Endothelial cell of umbilical vein (primary cell): ENCODE results near the gene ZFPM1. TPM values are rescaled to one million over a fixed set of nuclear protein-coding genes. Genes with fewer than 3 reads are reported as not detected.

Experiments
- BruUV-seq: library from RNA; stranded (reverse); fragments of 400-500 nt; replicated peaks from 2 replicates; lab custom pipeline; 2021; lab: Mats Ljungman, UMichigan
- CTCF ChIA-PET: fragments of 300-600, 350-600 bp; sonication (Branson Sonifier 250); formaldehyde crosslinking; loops from one replicate; lab custom pipeline; 2021; ENCODE audit warnings: antibody characterized with exemption, inconsistent platforms; lab: Charles Lee
- POLR2A ChIA-PET: fragments of 300-600, 350-600 bp; sonication (Branson Sonifier 250); formaldehyde crosslinking; loops from one replicate; lab custom pipeline; 2021; ENCODE audit warnings: antibody characterized with exemption, inconsistent platforms; lab: Charles Lee
- DNase-seq: peaks from one replicate; pipeline ENCODE4 v3.0.0-alpha.2; 2011; ENCODE audit warnings: low read depth, low spot score
- FAIRE-seq: peaks from 2 replicates; lab custom pipeline; 2011; peaks lifted over from hg19 to GRCh38; lab: Jason Lieb, UNC
- H2AFZ ChIP-seq: 2 replicates; pipeline ENCODE4 v1.6.0; 2012; ENCODE audit warnings: low read depth, low read length, control low read depth, inconsistent platforms
- H3K27ac ChIP-seq: 2 replicates; pipeline ENCODE4 v1.5.1; 2011; ENCODE audit warnings: low read depth, mild to moderate bottlenecking, control low read depth, low read length, moderate library complexity; ENCODE audit not compliant: insufficient read depth
- H3K27me3 ChIP-seq, 2 experiments: 2 replicates each; pipeline versions ENCODE4 v1.6.0 to v1.6.1; 2011; ENCODE audit warnings: low read length in 2 of 2, mixed read lengths in 1 of 2; ENCODE audit not compliant: control insufficient read depth in 2 of 2, insufficient read depth in 2 of 2
- H3K36me3 ChIP-seq, 2 experiments: 2 replicates in 1 of 2; 3 replicates in 1 of 2; pipeline ENCODE4 v1.5.1; 2011; ENCODE audit warnings: low read length in 2 of 2, mild to moderate bottlenecking in 1 of 2, moderate library complexity in 1 of 2; ENCODE audit not compliant: control insufficient read depth in 2 of 2, insufficient read depth in 2 of 2; ENCODE audit errors: extremely low read depth in 1 of 2
- H3K4me1 ChIP-seq: 3 replicates; pipeline ENCODE4 v1.5.1; 2011; ENCODE audit warnings: mild to moderate bottlenecking, low read length; ENCODE audit not compliant: control insufficient read depth, insufficient read depth; ENCODE audit errors: extremely low read depth
- H3K4me2 ChIP-seq: 2 replicates; pipeline ENCODE4 v1.6.1; 2011; ENCODE audit warnings: low read length, control low read depth, mixed read lengths; ENCODE audit not compliant: insufficient read depth
- H3K4me3 ChIP-seq, 3 experiments: fragments of 200-600 bp in 1 of 3; sonication (generic), shearing (Covaris generic) in 1 of 3; replicated peaks in 1 of 3; 2 replicates each; pipeline ENCODE4 v1.5.1; 2011 to 2016; ENCODE audit warnings: control low read depth in 3 of 3, low read length in 3 of 3, mild to moderate bottlenecking in 2 of 3, inconsistent platforms in 1 of 3, low read depth in 1 of 3, moderate library complexity in 1 of 3; ENCODE audit not compliant: insufficient read depth in 1 of 3
- H3K79me2 ChIP-seq: 2 replicates; pipeline ENCODE4 v1.6.0; 2012; ENCODE audit warnings: low read length, inconsistent platforms; ENCODE audit not compliant: control insufficient read depth, insufficient read depth
- H3K9ac ChIP-seq: replicated peaks from 2 replicates; pipeline ENCODE3; 2011; ENCODE audit warnings: low read length, control low read depth; ENCODE audit not compliant: insufficient read depth; ENCODE audit errors: extremely low read depth
- H3K9me1 ChIP-seq: replicated peaks from 3 replicates; pipeline ENCODE4 v1.6.0; 2011; ENCODE audit warnings: mild to moderate bottlenecking, low read length; ENCODE audit not compliant: control insufficient read depth, insufficient read depth; ENCODE audit errors: extremely low read depth
- H3K9me3 ChIP-seq: replicated peaks from 2 replicates; pipeline ENCODE4 v1.5.1; 2012; ENCODE audit warnings: low read length, inconsistent platforms; ENCODE audit not compliant: control insufficient read depth, insufficient read depth
- H4K20me1 ChIP-seq: replicated peaks from 2 replicates; pipeline ENCODE3; 2011; ENCODE audit warnings: mild to moderate bottlenecking, low read length; ENCODE audit not compliant: control insufficient read depth, insufficient read depth; ENCODE audit errors: extremely low read depth
- EZH2 ChIP-seq: IDR thresholded peaks from 2 replicates; pipeline ENCODE4 v1.6.1; 2012; ENCODE audit warnings: borderline replicate concordance, low read depth, mild to moderate bottlenecking, moderate library complexity, low read length, inconsistent platforms; ENCODE audit not compliant: severe bottlenecking
- FOS ChIP-seq: IDR thresholded peaks from 2 replicates; pipeline ENCODE4 v1.6.1; 2011; ENCODE audit warnings: mild to moderate bottlenecking, low read length, moderate library complexity, borderline replicate concordance; ENCODE audit not compliant: insufficient read depth
- GATA2 ChIP-seq: IDR thresholded peaks from 2 replicates; pipeline ENCODE4 v1.7.0; 2011; ENCODE audit warnings: low read depth, mild to moderate bottlenecking, moderate library complexity, mixed read lengths, low read length; ENCODE audit not compliant: insufficient read length, insufficient read depth
- JUN ChIP-seq: IDR thresholded peaks from 2 replicates; pipeline ENCODE4 v1.6.1; 2011; ENCODE audit warnings: borderline replicate concordance, low read depth; ENCODE audit not compliant: insufficient read length, insufficient read depth
- MYC ChIP-seq: IDR thresholded peaks from one replicate; pipeline ENCODE4 v1.6.1; 2011; ENCODE audit warnings: mild to moderate bottlenecking, low read depth, low read length
- POLR2A ChIP-seq: IDR thresholded peaks from 2 replicates; pipeline ENCODE4 v1.6.1; 2012; ENCODE audit warnings: low read depth, mild to moderate bottlenecking, control low read depth, low read length
- POLR2AphosphoS5 ChIP-seq: IDR thresholded peaks from 2 replicates; pipeline ENCODE4 v1.6.1; 2012; ENCODE audit warnings: low read depth, mild to moderate bottlenecking, control low read depth, low read length, moderate library complexity; ENCODE audit not compliant: insufficient read depth
- dilution Hi-C: fragments of 300-500 bp; cut with MboI; formaldehyde crosslinking; loops from one replicate; pipeline ENCODE4 v1.15.0; 2019; ENCODE audit warnings: low sequenced_read_pairs; ENCODE audit not compliant: extremely low pct_ligation_motif_present
- intact Hi-C: fragments of 100-400 bp; cut with micrococcal nuclease; formaldehyde crosslinking; loops from one replicate; pipeline ENCODE4 v1.10.0; 2022
- polyA plus RNA-seq, 4 experiments: library from polyadenylated mRNA; depleted of rRNA in 3 of 4; stranded (reverse) in 3 of 4; unstranded in 1 of 4; fragments of >200 nt; gene quantifications; 2 replicates each; pipeline versions ENCODE4 v1.2.1 to v1.2.3, GENCODE V29; 2011 to 2012; ENCODE audit warnings: missing spikeins in 1 of 4
- total RNA-seq: library from RNA; stranded (reverse); gene quantifications from 2 replicates; pipeline ENCODE4 v1.2.3, GENCODE V29; 2021
- TF ChIP-seq, protein P1 (sequence below), 2 donors: IDR thresholded peaks; 1 replicate in 1 of 2; 2 replicates in 1 of 2; pipeline ENCODE4 v1.5.1; 2011; ENCODE audit warnings: low read length in 2 of 2, mild to moderate bottlenecking in 2 of 2, moderate library complexity in 2 of 2, control low read depth in 1 of 2, inconsistent platforms in 1 of 2, low read depth in 1 of 2; ENCODE audit not compliant: insufficient read depth in 1 of 2; ENCODE audit errors: extremely low read depth in 1 of 2
- TF ChIP-seq, protein P2 (sequence below): IDR thresholded peaks from 2 replicates; pipeline ENCODE4 v1.6.1; 2011; ENCODE audit not compliant: insufficient read depth, insufficient read length

The ZFPM1 gene
- total and polyA plus RNA-seq, 2 donors (not counting 3 experiments of a cell fraction or from before 2014, with no cell fraction given), result 0.37 to 7.5 TPM

DNA sequence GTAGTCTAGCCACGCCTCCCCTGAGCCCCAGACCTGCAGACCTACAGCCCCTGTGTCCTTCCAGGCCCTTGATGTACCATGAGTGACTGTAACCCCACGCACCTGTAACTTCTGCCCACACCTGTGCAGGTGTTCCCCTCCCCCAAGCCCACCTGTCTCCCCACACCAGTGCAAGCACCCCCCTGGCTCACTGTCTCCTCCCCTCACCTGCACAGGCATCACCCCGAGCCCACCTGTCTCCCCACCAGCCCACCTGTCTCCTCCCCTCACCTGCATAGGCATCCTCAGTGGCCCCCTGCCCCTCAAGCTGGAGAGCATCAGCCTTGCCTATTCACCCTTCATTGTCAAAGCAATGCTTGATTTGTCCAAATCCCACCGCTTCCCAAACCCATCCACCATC, 84.8 kb downstream of the ZFPM1 start:
- dilution Hi-C loops (no loop called here), intact Hi-C loops (no loop called here)
- Histone ChIP-seq H2AFZ (no peak overlapping the region), H3K27me3 (peaks cover 2 to 11% of the 10 kb centered on the region in 2 experiments), H4K20me1 (no peaks in the 10 kb centered on the region), H3K4me3 (no peak overlapping the region), H3K79me2 (no peaks in the 10 kb centered on the region), H3K36me3 (no peaks in the 10 kb centered on the region), H3K9me3 (no peaks in the 10 kb centered on the region), H3K27ac (no peak overlapping the region), H3K9me1 (no peaks in the 10 kb centered on the region), H3K4me1 (no peaks in the 10 kb centered on the region), H3K4me2 (no peak overlapping the region), H3K9ac (no peak overlapping the region)
- POLR2A ChIA-PET, result no interaction called here
- no TSS peak for BruUV-seq
- no peak for TF ChIP-seq POLR2A
- TF ChIP-seq JUN, result no peak
- no peak for TF ChIP-seq POLR2AphosphoS5
- no peak for TF ChIP-seq EZH2
- no peak for TF ChIP-seq MYC
- no peak for TF ChIP-seq FOS
- TF ChIP-seq, protein P1, sequence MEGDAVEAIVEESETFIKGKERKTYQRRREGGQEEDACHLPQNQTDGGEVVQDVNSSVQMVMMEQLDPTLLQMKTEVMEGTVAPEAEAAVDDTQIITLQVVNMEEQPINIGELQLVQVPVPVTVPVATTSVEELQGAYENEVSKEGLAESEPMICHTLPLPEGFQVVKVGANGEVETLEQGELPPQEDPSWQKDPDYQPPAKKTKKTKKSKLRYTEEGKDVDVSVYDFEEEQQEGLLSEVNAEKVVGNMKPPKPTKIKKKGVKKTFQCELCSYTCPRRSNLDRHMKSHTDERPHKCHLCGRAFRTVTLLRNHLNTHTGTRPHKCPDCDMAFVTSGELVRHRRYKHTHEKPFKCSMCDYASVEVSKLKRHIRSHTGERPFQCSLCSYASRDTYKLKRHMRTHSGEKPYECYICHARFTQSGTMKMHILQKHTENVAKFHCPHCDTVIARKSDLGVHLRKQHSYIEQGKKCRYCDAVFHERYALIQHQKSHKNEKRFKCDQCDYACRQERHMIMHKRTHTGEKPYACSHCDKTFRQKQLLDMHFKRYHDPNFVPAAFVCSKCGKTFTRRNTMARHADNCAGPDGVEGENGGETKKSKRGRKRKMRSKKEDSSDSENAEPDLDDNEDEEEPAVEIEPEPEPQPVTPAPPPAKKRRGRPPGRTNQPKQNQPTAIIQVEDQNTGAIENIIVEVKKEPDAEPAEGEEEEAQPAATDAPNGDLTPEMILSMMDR (IDR thresholded peaks at IDR 0.05; ENCODE audit: extremely low read depth in 1 of 2, insufficient read depth in 1 of 2, low read depth in 1 of 2, low read length in 2 of 2), result no peak
- TF ChIP-seq GATA2, result no peak
- TF ChIP-seq, protein P2, sequence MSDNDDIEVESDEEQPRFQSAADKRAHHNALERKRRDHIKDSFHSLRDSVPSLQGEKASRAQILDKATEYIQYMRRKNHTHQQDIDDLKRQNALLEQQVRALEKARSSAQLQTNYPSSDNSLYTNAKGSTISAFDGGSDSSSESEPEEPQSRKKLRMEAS, result no peak
- DNase-seq, result no peak
- CTCF ChIA-PET, result no interaction called here
- FAIRE-seq, result no peak
